ENCODE data around the gene CHST15. TPM values are rescaled to one million over a fixed set of nuclear protein-coding genes. Genes with fewer than 3 reads are reported as not detected.

The CHST15 gene
- total and polyA plus RNA-seq, 3 donors from 2014 or later: 9.3 to 12.8 (median 11.5) TPM

DNA sequence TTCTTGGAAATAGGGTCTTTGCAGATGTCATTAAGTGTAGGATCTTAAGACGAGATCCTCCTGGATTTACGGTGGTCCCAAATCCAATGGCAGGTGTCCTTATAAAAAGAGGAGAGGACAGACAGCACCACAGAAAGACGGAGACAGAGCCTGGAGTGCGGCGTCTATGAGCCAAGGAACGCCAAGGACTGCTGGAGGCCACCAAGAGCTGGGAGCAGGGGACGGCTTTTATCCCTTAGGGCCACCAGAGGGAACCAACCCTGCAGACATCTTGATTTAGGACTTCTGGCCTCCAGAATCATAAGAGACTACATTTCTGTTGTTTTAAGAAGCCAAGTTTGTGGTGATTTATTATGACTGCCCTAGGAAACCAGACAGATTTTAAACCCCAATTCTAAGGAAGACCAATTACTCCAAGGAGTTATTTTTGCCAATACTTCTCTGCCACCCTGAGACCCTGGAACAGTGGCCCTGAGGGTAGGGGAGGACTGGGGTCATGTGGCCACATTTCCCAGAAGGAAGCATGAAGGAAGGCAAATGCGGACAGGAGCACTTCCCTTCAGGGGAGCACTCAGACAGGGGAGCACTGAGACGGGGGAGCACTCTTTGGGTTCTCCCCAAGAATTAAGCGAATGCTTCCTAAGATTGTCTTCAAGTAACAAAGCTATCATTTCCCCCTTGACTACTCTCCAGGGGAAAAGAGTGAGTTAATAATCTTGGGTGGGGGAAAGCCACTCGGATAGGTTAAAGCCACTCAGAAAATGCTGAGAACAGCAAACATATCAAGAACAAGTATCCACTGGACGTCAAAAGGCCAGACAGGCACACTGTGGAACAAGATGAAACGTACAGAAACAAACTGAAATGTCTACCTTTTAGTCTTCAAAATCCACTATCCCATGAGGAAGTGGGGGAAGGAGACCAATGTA lies 67.5 kb downstream of the CHST15 start:
- intact Hi-C loops (cut with DNase I; ENCODE audit: low total_unique reads): no loop called here
- no peak overlapping the region for H3K27ac ChIP-seq
- TF ChIP-seq POLR2A (IDR thresholded peaks at IDR 0.05) (no peak), CTCF (IDR thresholded peaks at IDR 0.05) (no peak)
- no peaks in the 10 kb centered on the region for H3K27me3 ChIP-seq
- no peaks in the 10 kb centered on the region for H3K9me3 ChIP-seq
- no peaks in the 10 kb centered on the region for H3K36me3 ChIP-seq (ENCODE audit: low read depth, missing control alignments)
- no peaks in the 10 kb centered on the region for H3K4me1 ChIP-seq
- WGBS, 2 donors: 84 to 85% methylated on average over 13 of the region's 13 CpGs
- no peak overlapping the region for H3K4me3 ChIP-seq
- no peak for DNase-seq

DNA sequence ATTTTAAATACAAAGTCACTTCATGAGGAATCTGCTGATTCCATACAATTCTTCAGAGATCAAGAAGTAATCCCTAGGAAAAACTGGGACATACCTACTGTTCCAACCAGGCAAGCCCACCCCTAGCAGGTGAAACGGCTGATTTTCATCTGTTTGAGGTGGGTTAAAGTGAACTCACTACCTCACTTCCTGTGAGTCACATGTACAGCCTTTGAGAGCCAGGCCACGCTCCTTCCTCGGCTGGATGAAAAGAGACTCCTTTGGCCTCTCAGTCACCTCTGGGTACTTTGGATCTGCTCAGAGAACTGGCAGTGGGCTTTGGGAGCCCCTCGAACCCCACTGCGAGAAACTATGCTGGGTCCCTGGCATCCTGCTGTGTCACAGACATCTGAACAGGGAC lies 68.2 kb downstream of the CHST15 start:
- Histone ChIP-seq H3K27ac (no peak overlapping the region), H3K36me3 (ENCODE audit: low read depth, missing control alignments) (no peaks in the 10 kb centered on the region), H3K4me3 (no peak overlapping the region), H3K4me1 (no peaks in the 10 kb centered on the region), H3K9me3 (no peaks in the 10 kb centered on the region), H3K27me3 (no peaks in the 10 kb centered on the region)
- TF ChIP-seq POLR2A (IDR thresholded peaks at IDR 0.05): no peak
- no peak for TF ChIP-seq CTCF (IDR thresholded peaks at IDR 0.05)
- 82 to 88% methylated on average over 5 of the region's 5 CpGs for WGBS, 2 donors
- intact Hi-C loops (cut with DNase I; ENCODE audit: low total_unique reads): no loop called here
- DNase-seq: no peak

DNA sequence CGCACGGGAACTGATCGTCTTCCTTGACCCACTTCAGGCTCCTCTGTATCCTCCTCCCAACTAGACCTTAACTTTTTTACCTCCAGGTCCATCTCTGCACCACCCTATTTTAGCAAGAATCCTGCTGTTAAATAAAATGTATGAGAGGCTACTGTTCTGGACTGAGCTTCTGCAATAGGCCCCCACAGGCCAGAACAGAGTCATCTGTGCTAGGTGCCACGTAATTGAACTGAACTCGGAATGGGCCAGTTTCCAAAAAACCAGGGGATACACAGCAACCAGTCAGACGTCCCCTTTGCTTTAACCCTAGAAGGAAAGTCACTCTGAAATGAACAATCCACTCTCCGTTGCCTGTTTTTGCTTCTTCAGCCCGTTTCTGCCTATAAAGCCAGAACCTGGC lies 71.3 kb downstream of the CHST15 start:
- Histone ChIP-seq H3K27ac (no peak overlapping the region), H3K27me3 (no peaks in the 10 kb centered on the region), H3K4me1 (no peaks in the 10 kb centered on the region), H3K4me3 (no peak overlapping the region), H3K36me3 (ENCODE audit: low read depth, missing control alignments) (no peaks in the 10 kb centered on the region), H3K9me3 (no peaks in the 10 kb centered on the region)
- WGBS, 2 donors: 83 to 86% methylated on average over 8 of the region's 8 CpGs
- intact Hi-C loops (cut with DNase I; ENCODE audit: low total_unique reads): no loop called here
- DNase-seq: no peak
- TF ChIP-seq POLR2A (IDR thresholded peaks at IDR 0.05) (no peak), CTCF (IDR thresholded peaks at IDR 0.05) (no peak)

GRCh38 chr10:124020981-124021815 lies 72.2 kb downstream of the CHST15 start:
- TF ChIP-seq CTCF (IDR thresholded peaks at IDR 0.05) (no peak), POLR2A (IDR thresholded peaks at IDR 0.05) (no peak)
- intact Hi-C loops (cut with DNase I; ENCODE audit: low total_unique reads): no loop called here
- no peak for DNase-seq
- no peaks in the 10 kb centered on the region for H3K27me3 ChIP-seq
- H3K4me3 ChIP-seq: no peak overlapping the region
- H3K9me3 ChIP-seq: no peaks in the 10 kb centered on the region
- H3K27ac ChIP-seq: no peak overlapping the region
- no peaks in the 10 kb centered on the region for H3K36me3 ChIP-seq (ENCODE audit: low read depth, missing control alignments)
- 74 to 89% methylated on average over 18 of the region's 18 CpGs for WGBS, 2 donors
- H3K4me1 ChIP-seq: no peaks in the 10 kb centered on the region
